ENCODE measurements around the gene KCNA3.

The KCNA3 gene

DNA sequence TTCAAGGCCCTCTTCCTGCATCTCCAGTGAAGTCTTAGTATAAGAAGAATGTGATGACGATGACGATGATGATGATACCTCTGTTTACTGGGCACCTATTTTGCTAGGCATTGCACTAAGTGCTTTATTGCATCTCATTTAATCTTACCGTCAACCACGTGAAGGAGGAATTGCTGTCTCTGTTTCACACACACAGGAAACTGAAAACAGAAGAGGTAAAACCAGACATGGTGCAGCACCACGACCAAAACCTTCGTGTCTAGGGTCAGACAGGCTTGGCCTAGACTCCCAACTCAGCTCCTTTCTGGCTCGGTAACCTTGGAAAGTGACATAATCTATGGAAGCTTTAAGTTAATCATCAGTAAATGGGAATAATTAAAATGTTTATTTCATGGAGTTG is 47.9 kb downstream of the KCNA3 start:
- DNase-seq, result no peak
- TF ChIP-seq GATA1 (IDR thresholded peaks at IDR 0.05; ENCODE audit: low read depth, low read length), result no peak
- TF ChIP-seq POLR2A (IDR thresholded peaks at IDR 0.05; ENCODE audit: low read length), result no peak
